Osteocyte (in vitro differentiated cells): Measurements from ENCODE around the gene CTBS. TPM values are rescaled to one million over a fixed set of nuclear protein-coding genes. Genes with fewer than 3 reads are reported as not detected.
"Not testable (repeated sequence)": the region's sequence is repeated elsewhere in the genome, so short reads cannot be mapped to it uniquely, and the experiment has no call there.

Source experiments
- DNase-seq: peaks from one replicate; pipeline ENCODE4 v3.0.0; 2021; ENCODE audit warnings: mixed read lengths; ENCODE audit not compliant: unreplicated experiment; ENCODE audit errors: extremely low spot score
- H3K27ac Mint-ChIP-seq: one replicate; pipeline ENCODE4 v1.8.0; 2021; ENCODE audit warnings: mild to moderate bottlenecking, mixed read lengths; ENCODE audit not compliant: unreplicated experiment
- H3K27me3 Mint-ChIP-seq: one replicate; pipeline ENCODE4 v1.8.0; 2021; ENCODE audit warnings: mixed read lengths; ENCODE audit not compliant: unreplicated experiment
- H3K36me3 Mint-ChIP-seq: one replicate; pipeline ENCODE4 v1.8.0; 2021; ENCODE audit warnings: mixed read lengths; ENCODE audit not compliant: unreplicated experiment
- H3K4me1 Mint-ChIP-seq: one replicate; pipeline ENCODE4 v1.8.0; 2021; ENCODE audit warnings: mixed read lengths; ENCODE audit not compliant: unreplicated experiment
- H3K4me3 Mint-ChIP-seq: one replicate; pipeline ENCODE4 v1.8.0; 2021; ENCODE audit warnings: mild to moderate bottlenecking, moderate library complexity, mixed read lengths; ENCODE audit not compliant: unreplicated experiment
- H3K9me3 Mint-ChIP-seq: one replicate; pipeline ENCODE4 v1.8.0; 2021; ENCODE audit warnings: mixed read lengths; ENCODE audit not compliant: unreplicated experiment
- total RNA-seq: library from RNA; stranded (reverse); gene quantifications from 2 replicates; pipeline ENCODE4 v1.2.1, GENCODE V29; 2021
- TF ChIP-seq, protein P1 (sequence below): fragments of 200-600 bp; sonication (generic); IDR thresholded peaks from 2 replicates; pipeline ENCODE4 v1.5.0; 2021; ENCODE audit warnings: antibody characterized with exemption, mild to moderate bottlenecking, moderate library complexity

CTBS gene
- total RNA-seq, 1 donor from 2014 or later, result 20.2 TPM

DNA sequence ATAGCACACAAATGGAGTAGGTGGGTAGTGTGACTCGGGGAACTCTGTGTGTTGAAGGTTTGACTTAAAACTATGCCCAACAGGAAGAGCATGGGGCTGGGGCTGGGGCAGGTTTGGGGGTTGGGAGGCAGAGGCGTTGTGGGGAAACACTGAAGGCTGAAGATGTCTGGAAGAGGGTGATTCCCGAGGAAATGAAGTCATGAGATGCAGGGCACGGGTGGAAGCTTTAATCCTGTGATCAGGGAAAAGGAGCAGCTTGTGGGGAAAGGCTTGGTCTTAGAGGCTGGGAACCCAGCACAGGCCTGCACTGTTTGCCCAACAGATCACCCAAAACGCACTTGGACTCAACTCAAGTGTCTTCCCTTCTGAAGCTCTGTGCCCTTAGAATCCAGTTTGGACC is 26.6 kb upstream of the CTBS start:
- Mint-ChIP-seq H3K4me1 (peaks cover 38% of the 10 kb centered on the region), H3K36me3 (no peaks in the 10 kb centered on the region), H3K27ac (peak overlapping the region; percentile 3), H3K4me3 (no peak overlapping the region), H3K9me3 (no peaks in the 10 kb centered on the region), H3K27me3 (no peaks in the 10 kb centered on the region)
- DNase-seq, result no peak
- TF ChIP-seq, protein P1, sequence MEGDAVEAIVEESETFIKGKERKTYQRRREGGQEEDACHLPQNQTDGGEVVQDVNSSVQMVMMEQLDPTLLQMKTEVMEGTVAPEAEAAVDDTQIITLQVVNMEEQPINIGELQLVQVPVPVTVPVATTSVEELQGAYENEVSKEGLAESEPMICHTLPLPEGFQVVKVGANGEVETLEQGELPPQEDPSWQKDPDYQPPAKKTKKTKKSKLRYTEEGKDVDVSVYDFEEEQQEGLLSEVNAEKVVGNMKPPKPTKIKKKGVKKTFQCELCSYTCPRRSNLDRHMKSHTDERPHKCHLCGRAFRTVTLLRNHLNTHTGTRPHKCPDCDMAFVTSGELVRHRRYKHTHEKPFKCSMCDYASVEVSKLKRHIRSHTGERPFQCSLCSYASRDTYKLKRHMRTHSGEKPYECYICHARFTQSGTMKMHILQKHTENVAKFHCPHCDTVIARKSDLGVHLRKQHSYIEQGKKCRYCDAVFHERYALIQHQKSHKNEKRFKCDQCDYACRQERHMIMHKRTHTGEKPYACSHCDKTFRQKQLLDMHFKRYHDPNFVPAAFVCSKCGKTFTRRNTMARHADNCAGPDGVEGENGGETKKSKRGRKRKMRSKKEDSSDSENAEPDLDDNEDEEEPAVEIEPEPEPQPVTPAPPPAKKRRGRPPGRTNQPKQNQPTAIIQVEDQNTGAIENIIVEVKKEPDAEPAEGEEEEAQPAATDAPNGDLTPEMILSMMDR, result no peak

DNA sequence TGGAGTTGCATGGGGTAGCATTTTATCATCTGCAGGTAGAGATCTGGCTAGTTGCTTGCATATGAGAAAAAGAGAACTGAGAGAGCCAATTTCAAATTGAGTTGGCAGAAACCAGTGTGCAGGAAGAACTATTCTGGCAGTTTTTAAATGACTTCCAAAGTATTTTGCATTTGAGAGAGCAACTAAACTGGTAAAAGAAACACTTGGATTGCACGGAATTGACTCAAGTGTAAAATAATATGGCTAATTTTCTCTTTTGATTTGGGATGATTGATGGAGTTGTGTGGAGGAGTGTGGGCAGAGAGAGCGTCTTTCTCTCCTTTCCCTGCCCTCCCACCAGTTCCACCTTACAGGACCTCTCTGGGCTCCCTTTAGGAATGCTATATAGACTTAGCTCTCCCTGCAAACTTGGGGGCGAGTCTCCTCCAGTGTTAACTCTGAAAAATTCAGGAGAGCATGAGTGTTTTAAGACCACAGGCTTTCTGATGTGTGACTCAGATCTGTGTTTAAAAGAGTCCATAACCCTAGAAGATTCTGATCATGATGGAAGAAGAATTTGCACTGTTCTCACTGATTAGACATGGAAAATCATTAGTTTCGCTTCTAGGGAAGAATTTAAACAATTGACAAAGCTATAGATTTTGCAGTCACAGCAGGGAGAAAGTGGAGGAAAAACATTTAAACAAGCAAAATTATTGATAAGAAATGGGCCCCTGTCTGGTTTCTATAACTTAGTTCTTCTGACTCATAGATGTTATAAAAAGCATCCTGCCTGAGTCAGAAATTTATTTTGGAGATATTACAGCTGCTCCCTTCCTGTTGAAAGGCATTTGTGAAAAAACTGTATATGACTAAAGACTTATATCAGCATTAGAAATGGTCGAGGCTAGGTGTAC is 24.9 kb upstream of the CTBS start:
- Mint-ChIP-seq H3K36me3 (no peaks in the 10 kb centered on the region), H3K4me1 (peaks cover 32% of the 10 kb centered on the region), H3K9me3 (no peaks in the 10 kb centered on the region), H3K27me3 (peaks cover 2% of the 10 kb centered on the region), H3K4me3 (no peak overlapping the region), H3K27ac (peak overlapping the region; percentile 89)
- TF ChIP-seq, protein P1, result no peak
- no peak for DNase-seq

DNA sequence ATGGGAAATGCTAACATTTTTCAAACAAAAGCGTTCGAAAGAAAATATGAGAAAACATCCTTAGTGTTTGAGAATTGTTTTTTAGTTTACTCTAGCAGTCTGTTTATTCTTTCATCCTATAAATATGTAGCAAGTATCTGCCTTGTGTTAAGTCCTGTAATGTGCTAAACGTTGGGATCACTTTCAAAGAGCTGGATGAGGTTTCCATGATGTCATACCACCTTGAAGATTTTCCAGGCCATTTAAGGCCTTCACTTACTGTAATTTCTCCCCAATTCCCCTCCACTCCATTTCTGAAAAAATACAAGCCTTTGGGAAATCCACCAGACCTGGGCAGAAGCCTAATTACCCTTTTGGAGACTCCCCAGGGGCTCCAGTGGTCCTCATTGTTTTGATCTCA is 24.2 kb upstream of the CTBS start:
- Mint-ChIP-seq H3K4me3 (no peak overlapping the region), H3K4me1 (peaks cover 25% of the 10 kb centered on the region), H3K27ac (peak overlapping the region; percentile 89), H3K9me3 (no peaks in the 10 kb centered on the region), H3K27me3 (peaks cover 5% of the 10 kb centered on the region), H3K36me3 (no peaks in the 10 kb centered on the region)
- DNase-seq, result no peak
- TF ChIP-seq, protein P1, result no peak

DNA sequence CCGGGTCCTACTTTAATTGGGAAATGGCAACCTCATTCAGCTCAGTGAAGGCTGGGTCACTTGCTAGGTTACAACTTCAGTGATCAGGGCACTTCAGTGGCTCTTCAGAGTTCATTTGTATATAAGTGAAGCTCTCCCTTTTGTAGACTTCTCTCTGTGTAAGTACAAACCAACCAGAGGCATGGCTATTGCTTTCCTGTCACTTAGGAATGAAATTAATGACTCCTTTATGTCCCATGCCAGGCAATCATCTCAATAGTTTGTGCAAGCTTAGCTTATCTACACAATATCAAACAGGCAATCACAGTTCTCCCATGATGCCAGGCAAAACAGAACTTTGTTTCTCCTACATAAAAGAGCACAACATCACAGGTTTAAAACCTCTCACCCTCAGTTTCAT is 22.8 kb upstream of the CTBS start:
- Mint-ChIP-seq H3K27me3 (peaks cover 10% of the 10 kb centered on the region), H3K27ac (no peak overlapping the region), H3K36me3 (no peaks in the 10 kb centered on the region), H3K4me3 (no peak overlapping the region), H3K4me1 (peaks cover 20% of the 10 kb centered on the region), H3K9me3 (no peaks in the 10 kb centered on the region)
- TF ChIP-seq, protein P1, result no peak
- no peak for DNase-seq

DNA sequence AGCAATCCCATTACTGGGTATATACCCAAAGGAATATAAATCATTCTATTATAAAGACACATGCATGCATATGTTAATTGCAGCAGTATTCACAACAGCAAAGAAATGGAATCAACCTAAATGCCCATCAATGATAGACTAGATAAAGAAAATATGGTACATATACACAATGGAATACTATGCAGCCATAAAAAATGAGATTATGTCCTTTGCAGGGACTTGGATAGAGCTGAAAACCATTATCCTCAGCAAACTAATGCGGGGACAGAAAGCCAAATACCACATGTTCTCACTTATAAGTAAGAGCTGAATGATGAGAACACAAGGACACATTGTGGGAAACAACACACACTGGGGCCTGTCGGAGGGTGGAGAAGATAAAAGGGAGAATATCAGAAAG is 20.7 kb upstream of the CTBS start:
- H3K27me3 Mint-ChIP-seq, result peaks cover 14% of the 10 kb centered on the region
- not testable (repeated sequence) for H3K27ac Mint-ChIP-seq, H3K36me3 Mint-ChIP-seq, DNase-seq, H3K4me3 Mint-ChIP-seq, H3K9me3 Mint-ChIP-seq
- H3K4me1 Mint-ChIP-seq, result peaks cover 18% of the 10 kb centered on the region
